ENCODE results near the gene ST13. TPM values are rescaled to one million over a fixed set of nuclear protein-coding genes. Genes with fewer than 3 reads are reported as not detected.
"Not testable (repeated sequence)": the region's sequence is repeated elsewhere in the genome, so short reads cannot be mapped to it uniquely, and the experiment has no call there.

ST13 gene
- total RNA-seq, 2 experiments from 2014 or later = 121 to 223 TPM

DNA sequence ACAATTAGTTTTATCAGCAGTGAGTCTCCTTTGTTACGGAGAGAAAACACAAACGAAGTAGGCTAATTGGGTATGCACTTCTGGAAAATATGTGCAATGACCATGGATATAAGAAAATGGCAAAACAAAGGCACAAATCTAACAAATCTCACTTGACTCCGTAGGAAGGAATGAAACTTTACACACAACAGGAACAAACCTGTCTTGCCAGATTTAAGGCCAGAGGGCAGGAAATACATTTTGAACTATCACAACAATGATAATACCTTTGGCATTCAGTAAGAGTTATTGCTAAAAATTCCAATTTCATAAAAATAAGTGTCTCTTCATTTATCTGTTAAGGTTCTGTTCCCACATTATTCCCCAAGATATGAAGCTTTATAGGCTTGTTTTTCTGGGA, 73.9 kb downstream of the ST13 start:
- Histone ChIP-seq H3K9me3 (ENCODE audit: low read length) (no peaks in the 10 kb centered on the region), H3K79me2 (ENCODE audit: insufficient read depth, low read depth, low read length) (no peaks in the 10 kb centered on the region), H4K20me1 (ENCODE audit: insufficient read depth, low read length) (no peaks in the 10 kb centered on the region), H3K9me2 (ENCODE audit: insufficient read depth, low read length) (no peaks in the 10 kb centered on the region), H3K27ac (ENCODE audit: low read depth, low read length, poor library complexity, severe bottlenecking) (no peak overlapping the region), H3K4me1 (ENCODE audit: insufficient read depth, low read length, poor library complexity, severe bottlenecking) (no peaks in the 10 kb centered on the region), H3K36me3 (ENCODE audit: insufficient read depth, low read length) (peaks cover 61% of the 10 kb centered on the region), H3K4me3 (ENCODE audit: low read depth, low read length, poor library complexity, severe bottlenecking) (no peak overlapping the region), H3K4me2 (ENCODE audit: low read length) (no peak overlapping the region), H2AFZ (ENCODE audit: low read length) (no peak overlapping the region)
- intact Hi-C loops (cut with micrococcal nuclease; ENCODE audit: unreplicated experiment) = no loop called here
- no peak for DNase-seq (ENCODE audit: low spot score)
- ChIA-PET POLR2A (no interaction called here), CTCF (ENCODE audit: unreplicated experiment) (no interaction called here)
- TF ChIP-seq EZH2phosphoT487 (IDR thresholded peaks at IDR 0.05; ENCODE audit: borderline replicate concordance, low read depth, low read length) (no peak), CTCF (conservative IDR thresholded peaks at IDR 0.05; ENCODE audit: low read length) (no peak)
- no TSS peak for BruUV-seq (replicated peaks)

DNA sequence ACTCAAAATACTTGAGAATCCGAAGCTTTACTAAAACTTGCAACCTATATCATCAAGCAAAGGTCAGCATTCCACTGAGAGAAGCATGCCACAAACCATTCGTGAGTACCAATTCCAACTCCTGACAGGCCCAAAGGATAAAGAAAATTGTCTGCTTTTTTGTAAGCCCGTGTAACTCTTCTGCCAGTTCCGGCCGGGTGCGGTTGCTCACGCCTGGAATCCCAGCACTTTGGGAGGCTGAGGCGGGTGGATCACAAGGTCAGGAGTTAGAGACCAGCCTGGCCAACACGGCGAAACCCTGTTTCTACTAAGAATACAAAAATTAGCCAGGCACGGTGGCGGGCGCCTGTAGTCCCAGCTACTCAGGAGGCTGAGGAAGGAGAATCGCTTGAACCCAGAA, 74.7 kb downstream of the ST13 start:
- H3K4me2 ChIP-seq (ENCODE audit: low read length); H3K79me2 ChIP-seq (ENCODE audit: insufficient read depth, low read depth, low read length); intact Hi-C loops (cut with micrococcal nuclease; ENCODE audit: unreplicated experiment); H3K4me1 ChIP-seq (ENCODE audit: insufficient read depth, low read length, poor library complexity, severe bottlenecking); BruUV-seq (replicated peaks); H3K27ac ChIP-seq (ENCODE audit: low read depth, low read length, poor library complexity, severe bottlenecking); H3K9me2 ChIP-seq (ENCODE audit: insufficient read depth, low read length); H3K4me3 ChIP-seq (ENCODE audit: low read depth, low read length, poor library complexity, severe bottlenecking); H4K20me1 ChIP-seq (ENCODE audit: insufficient read depth, low read length); DNase-seq (ENCODE audit: low spot score); H2AFZ ChIP-seq (ENCODE audit: low read length); CTCF ChIA-PET (ENCODE audit: unreplicated experiment); H3K9me3 ChIP-seq (ENCODE audit: low read length): not testable (repeated sequence)
- POLR2A ChIA-PET = interaction anchor here (0.7 kb wide), 1 partner anchor 78 kb away, joined by 3 read pairs; no protein-coding TSS in a partner anchor
- H3K36me3 ChIP-seq (ENCODE audit: insufficient read depth, low read length) = peaks cover 60% of the 10 kb centered on the region

Small RNA genes within 50 kb of the gene (microRNA-seq; reads per million reads assigned to microRNA genes)
- gene MIR4766 (ENCODE audit: borderline replicate concordance) = 6.8 reads per million

Small RNA genes within 50 kb of the gene (small RNA-seq; reads per million reads assigned to genes)
- gene JTBP1 = not detected
- gene MIR4766 = not detected

Other genes with a start within 250 kb of the ST13 start
- 25.6 and 47.7 TPM in 2 replicates for gene MRTFA, start 219.9 kb downstream of the ST13 start, total RNA-seq (2014; rRNA removed; shearing (Covaris generic))
- gene MRTFA, start 219.9 kb downstream of the ST13 start, total RNA-seq (2022) = 60.4 and 66.9 TPM in 2 replicates
- not detected in 2 replicates for gene MCHR1, start 177.2 kb downstream of the ST13 start, total RNA-seq (2014; rRNA removed; shearing (Covaris generic))
- not detected in 2 replicates for gene MCHR1, start 177.2 kb downstream of the ST13 start, total RNA-seq (2022)
- 19.1 and 25.9 TPM in 2 replicates for gene SLC25A17, start 37.3 kb downstream of the ST13 start, total RNA-seq (2014; rRNA removed; shearing (Covaris generic))
- 31.4 and 37.9 TPM in 2 replicates for gene SLC25A17, start 37.3 kb downstream of the ST13 start, total RNA-seq (2022)
- gene XPNPEP3, start 509 bp upstream of the ST13 start, total RNA-seq (2014; rRNA removed; shearing (Covaris generic)) = 4.9 and 12.2 TPM in 2 replicates
- gene XPNPEP3, start 509 bp upstream of the ST13 start, total RNA-seq (2022) = 22.4 and 22.8 TPM in 2 replicates
- not detected in 2 replicates for gene DNAJB7, start 5.5 kb upstream of the ST13 start, total RNA-seq (2014; rRNA removed; shearing (Covaris generic))
- not detected in 2 replicates for gene DNAJB7, start 5.5 kb upstream of the ST13 start, total RNA-seq (2022)
- 77.3 and 83.6 TPM in 2 replicates for gene RBX1, start 94.7 kb upstream of the ST13 start, total RNA-seq (2014; rRNA removed; shearing (Covaris generic))
- gene RBX1, start 94.7 kb upstream of the ST13 start, total RNA-seq (2022) = 78.9 and 86.9 TPM in 2 replicates
- 45.4 and 46.2 TPM in 2 replicates for gene EP300, start 236.0 kb upstream of the ST13 start, total RNA-seq (2014; rRNA removed; shearing (Covaris generic))
- 101 and 108 TPM in 2 replicates for gene EP300, start 236.0 kb upstream of the ST13 start, total RNA-seq (2022)